Inflammatory macrophage treated with lipopolysaccharide for 1 hour (primary cell): ENCODE results near the gene PPP1R13B.

Experiments used
- DNase-seq, 2 donors: peaks; one replicate each; pipeline ENCODE4 v3.0.0-alpha.2; 2020 to 2022

The PPP1R13B gene

DNA sequence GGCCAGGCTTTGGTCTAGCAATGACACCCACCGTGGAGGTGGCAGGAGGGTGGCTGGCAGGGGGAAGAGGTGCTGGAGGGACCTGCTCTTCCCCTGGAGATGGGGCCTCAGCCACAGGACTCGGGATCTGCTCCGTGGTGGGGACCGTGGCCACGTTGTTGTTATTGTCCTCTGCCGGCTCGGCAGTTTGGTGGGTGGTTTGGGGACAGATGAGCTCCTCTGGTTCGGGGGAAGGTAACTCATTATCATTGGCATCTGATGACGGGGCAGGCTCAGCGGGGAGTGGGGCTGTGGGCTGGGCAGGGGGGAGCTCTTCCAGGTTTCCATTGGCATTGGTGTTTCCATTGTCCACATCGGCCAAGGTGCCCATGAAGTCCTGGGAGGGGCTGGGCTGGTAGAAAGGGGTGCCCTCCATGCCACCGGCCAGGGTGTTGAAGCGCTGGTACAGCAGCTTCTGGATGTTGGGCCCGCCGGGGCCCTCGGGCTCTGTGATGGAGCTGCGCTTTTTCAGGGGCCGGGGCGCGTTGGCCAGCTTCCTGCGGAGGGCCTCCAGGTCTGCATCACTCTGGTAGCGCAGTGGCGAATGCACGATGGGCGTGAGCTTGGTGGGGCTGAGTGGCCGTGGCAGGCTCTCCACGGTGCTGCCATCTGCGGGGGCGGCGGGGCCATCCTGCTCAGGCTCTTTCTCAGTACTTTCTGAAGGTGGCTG lies 107.4 kb downstream of the PPP1R13B start:
- DNase-seq: no peak

DNA sequence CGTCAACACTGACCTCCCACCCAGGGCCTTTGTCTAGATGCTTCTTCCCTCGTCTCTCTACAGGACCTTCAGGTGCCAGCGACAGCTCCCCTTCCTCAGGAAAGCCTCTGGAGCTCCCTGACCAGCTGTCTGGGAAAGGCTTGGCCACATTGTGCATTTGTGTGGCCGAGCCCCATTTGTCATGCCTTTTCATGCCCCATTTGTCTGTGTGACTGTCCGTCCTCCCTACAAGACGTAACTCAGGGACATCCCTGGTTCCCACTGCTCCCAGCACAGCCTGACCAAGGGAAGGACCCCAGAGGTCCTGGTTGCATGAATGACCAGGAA lies 107.9 kb downstream of the PPP1R13B start:
- DNase-seq: no peak

DNA sequence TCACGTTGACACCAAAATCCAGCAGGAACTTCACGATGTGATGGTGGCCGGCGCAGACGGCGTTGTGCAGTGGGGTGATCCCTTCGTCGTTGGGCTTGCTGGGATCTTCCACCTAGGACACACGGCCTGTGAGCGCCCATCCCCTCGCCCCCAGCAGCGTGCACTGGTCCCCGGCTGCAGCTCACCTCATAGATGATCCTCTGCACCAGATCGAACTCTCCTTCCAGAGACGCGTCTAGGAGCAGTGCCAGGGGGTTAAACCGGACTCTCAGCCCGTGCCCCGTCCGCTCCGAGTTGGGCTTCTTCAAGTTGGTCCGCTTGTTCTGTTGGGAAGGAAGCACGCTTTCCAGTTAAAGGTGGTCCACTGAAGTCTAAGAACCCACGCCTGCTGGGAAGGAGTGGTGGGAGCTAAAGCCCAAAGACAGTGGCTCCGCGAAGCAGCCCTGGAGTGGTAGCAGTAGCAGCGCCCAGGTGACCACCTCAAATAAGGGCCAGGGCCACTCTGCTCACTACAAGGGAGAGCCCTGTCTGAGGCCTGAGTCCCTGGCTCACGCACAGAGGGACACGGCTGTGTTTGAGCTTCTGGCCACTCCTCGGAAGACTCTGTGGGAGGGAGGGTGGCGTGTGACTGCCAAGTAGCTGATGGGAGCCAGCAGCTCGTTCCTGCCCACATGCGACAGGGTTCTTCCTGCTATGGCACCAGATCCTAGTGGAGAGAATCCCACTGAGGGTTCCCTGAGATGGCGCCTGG lies 108.5 kb downstream of the PPP1R13B start:
- no peak for DNase-seq

DNA sequence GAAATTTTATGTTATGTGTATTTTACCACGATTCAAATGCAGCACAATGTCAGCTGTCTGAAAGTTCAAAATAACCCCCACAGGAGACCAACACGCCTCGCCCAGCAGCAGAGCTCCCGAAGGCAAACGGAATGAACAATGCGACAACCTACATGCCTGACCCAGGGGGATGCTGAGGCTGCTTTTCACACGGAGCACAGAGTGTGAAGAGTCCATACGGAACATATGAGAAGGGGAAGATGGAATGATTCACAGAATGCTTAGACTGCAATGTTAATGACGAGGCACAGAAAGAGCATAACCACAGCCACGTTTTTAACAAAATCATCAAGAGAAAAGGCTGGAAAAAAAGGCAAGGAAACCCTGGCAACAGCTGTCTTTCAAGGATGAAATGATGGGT lies 109.2 kb downstream of the PPP1R13B start:
- DNase-seq: no peak

DNA sequence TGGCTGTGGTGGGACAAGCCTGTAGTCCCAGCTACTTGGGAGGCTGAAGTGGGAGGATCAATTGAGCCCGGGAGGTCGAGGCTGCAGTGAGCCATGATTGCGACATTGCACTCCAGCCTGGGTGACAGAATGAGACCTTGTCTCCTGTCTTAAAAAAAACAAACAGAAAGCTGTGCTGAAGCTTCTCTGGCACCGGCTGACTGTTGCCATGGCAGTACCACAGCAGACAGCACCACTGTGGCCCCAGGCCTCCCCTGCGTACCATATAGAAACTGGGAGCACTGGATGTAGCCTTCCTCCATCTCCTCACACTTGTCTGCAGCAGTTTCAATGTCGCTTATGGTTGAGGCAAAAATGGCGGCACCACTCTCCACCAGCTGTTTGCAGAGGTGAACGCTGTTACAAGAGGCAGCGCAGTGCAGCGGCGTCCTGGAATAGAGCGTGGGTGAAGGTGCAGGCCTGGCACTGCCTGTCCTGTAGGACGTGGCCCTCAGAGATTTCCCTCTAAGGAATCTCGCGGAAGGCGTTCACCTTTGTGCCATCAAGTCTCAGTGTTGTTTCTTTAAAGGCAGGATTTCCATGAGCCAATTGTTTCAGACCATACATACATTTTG lies 109.8 kb downstream of the PPP1R13B start:
- DNase-seq: no peak

DNA sequence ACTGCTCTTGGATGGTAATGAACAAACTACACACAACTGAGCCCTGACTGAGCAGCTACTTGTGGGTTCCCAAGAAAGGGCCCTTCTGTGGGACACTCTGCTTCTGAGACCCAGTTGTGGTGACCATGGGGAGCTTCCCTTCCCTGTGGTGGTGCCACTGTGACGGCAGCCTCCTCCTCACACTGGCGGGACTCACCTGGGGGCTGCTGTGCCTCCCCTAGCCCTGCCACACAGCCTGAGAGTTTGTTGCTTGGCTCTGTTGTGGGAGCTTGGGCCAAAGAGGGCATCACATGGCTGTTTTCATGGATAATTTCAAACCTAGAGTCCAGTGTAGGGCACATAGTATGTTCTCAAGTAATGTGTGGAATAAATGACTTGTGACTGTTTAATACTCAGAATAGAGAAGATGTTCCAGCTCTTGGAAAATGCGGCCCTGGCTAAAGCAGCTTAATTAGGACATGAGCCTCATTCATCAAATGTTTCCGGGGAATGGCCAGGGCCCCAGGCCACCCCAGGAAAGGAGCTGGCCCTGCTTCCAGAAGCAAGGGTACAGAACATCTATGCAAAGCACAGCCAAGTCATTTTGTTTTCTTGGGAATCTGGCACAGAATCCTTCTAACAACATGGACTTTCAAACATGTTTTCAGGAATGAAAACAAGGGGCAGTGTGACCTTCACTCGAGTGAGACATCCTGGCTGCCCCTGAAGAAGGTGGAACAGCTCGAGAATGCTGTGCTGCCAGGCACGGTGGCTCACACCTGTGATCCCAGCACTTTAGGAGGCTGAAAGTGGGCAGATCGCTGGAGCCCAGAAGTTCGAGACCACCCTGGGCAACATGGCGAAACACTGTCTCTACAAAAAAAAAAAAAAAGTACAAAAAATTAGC lies 110.6 kb downstream of the PPP1R13B start:
- no peak for DNase-seq

DNA sequence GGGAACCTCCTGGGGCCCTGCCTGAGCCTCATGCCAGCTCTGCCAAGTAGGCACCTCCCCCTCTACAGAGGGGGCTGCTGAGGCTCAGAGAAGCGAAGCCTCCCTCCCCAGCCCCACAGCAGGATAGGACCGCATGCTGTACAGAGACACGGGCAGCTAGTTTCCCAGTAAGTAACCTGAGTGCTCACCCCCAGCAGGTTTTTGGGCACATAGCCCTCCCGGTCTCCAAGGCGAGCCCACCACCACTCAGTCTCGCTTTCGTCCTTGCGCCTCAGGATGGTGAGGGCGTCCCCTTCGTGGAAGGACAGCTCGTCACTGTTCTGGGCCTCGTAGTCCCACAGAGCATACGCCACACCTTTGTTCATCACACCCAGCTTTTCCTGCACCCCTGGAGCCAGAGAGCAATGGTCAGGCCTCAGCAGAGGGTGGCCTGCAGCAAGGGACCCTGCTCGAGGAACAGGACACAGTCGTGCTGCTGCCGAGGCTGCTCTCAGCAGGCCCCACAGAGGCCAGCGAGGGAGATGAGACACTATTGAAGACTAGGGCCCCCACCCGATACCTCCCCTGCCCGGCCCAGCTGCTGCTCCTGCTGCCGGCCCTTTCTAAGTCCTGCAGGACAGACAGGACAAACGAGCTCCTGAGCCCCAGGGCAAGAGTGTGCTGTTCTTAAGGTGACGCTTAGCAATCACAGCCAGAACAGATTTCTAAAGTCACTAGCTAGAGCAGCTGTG lies 111.4 kb downstream of the PPP1R13B start:
- no peak for DNase-seq

DNA sequence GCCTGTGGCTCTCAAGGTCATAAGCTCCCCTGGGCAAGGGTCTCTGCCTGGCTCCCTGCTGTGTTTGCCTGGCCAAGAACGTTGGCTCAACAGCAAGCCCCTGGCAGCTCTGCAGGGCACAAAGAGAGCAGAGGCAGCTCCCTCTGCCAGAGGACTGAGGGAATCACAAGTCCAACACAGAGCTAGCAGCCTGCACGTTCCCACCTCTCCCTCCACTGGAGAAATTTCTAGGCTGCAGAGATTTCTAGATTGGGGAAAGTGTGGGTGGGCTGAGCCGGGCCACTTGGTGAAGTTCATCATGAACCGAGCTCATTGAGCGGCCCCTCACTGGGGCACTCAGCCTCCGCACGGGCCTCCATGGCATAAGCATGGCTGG lies 111.9 kb downstream of the PPP1R13B start:
- DNase-seq: no peak

DNA sequence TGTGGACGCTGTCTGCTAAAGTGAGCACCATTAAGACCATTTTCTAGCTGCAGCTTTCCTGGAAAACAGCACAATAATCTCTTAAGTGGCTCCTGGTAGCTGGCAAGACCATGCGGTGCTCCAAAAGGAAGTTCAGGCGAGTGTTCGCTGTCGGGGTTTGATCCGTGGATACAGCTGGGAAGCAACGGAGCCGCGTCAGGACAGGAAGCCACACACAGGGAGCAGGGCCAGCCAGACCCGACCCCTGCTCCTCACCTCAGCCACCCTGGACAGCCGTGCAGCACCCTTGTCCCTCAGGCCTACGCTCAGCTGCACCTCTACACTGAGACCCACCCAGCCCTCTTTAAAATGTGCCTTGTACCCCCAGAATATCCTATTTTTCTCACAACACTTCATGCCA lies 112.4 kb downstream of the PPP1R13B start:
- no peak for DNase-seq

DNA sequence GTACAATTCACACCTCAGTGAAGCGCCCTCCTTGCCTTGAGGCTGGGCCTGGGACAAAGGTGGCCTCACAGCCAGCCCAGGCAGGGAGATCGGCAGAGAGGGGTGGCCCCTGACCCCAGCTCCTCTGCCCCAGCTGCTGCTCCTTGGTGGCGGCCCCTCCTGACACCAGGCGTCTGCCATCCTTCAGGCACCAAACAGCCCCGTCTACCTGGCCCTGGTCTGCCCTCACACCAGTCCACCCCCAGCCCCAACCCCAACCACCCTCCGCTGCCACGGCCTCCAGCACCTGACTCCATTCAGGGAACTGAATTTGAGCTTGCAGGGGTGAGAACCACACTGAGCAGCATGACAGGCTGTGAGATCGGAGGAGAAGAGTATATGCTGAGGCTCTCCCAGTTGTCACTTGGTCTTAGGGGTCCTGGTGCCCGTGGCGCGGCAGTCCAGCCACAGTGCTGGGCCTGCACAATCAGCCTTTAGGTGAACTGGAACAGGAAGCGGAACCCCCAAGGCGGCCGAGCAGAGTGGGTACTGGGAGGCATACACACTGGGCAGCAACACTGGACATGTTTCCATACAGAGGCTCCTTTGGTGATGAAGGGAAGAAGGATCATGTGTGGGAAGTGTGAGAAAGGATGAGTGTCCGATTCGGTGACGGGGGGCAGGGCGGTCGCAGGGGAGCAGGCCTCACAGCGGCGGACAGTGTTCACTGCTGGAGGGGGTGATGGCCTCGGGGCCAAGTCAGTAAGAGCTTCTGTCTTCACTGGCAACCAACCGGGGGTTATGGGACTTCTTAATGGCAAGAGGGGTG lies 113.1 kb downstream of the PPP1R13B start:
- no peak for DNase-seq

DNA sequence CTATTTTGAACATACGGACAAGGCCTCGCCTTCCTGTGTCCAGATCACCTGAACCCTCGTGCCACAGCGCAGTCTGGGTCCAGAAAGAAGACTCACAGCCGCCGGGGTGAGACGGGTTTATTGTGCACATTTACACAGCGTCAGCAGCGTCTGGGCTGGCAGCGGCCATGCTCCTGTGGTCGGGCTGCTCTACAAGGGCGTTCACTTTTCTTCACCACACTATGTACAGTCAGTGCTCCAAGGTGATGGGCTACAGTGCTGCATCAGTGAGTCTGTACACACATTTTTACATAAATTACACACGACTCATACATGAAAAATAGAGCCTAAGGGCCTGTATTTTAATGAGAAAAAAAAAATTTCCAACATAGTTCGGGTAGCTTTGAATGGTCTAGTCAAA lies 113.7 kb downstream of the PPP1R13B start:
- DNase-seq: no peak

DNA sequence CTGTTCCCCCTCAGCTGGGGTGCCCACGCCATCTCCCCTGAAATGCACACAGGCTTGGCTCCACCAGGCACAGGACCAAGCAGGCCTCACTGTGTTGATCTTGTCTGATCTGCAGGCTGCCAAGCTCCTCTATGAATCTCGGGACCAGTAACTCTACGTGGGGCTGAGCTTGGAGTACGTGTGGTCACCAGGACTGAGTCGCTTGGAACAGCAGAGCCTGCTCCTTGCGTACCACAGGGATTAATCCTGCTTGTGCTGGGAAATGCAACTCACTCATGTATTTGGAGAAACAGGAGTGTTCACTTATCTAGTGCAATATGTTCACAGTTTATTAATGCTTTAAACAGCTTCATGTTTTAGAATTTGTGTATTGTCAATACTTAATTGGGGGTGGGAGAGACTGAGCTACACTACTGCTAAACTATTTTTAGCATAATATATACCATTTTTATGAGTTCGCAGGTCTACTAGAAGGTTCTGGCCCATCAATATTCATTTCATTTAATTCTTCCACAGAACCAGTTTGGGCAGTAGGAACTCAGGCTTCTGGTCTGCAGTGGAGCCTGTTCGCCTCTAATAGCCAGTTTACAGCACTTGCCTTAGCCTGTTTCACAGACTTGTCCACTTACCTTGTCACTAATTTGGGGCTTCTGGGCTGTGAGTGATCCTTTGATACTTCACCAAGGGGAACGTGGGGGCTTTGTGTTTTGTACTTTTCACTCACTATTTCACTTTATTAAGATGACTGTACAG lies 114.3 kb downstream of the PPP1R13B start:
- no peak for DNase-seq

DNA sequence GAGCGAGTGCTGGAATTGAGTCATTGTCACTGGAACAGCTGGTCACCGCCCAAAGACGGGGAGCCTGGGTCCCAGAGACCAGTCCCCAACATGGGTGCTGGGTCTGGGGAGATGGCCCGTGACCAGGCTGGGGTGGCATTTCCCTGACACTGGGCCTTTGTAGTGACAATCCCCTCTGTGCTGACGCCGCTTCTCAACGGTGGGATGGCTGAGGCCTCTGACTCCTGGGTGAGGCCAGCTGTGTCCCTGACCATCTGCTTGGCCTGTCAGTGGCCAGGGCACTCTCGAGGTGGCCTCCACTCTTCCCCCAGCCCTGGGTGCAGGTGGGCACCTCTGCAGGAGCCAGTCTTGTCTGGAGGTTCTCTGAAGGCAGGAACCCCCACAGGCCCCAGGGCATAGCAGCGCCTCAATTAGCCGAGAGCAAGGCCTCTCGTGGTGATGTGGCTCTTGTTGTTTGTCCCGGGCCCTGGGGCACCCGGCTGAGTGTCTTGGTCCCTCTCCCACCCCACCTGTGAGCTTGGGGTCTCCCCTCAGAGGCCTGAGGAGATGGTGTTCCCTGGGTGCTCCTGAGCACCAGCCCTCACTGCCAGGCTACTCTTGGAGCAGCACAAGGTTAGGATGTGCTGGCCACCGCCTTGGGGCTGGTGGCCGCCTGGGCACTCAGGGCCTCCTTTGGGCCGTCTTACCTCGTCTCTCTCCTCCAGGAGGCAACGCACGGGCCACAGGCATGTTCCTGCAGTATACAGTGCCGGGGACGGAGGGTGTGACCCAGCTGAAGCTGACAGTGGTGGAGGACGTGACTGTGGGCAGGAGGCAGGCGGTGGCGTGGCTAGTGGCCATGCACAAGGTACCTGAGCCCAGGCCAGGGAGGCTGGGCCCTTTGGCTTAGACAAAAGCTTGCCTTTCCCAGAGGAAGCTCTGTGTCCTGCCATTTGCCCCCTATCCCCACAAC lies 115.2 kb downstream of the PPP1R13B start:
- no peak for DNase-seq

DNA sequence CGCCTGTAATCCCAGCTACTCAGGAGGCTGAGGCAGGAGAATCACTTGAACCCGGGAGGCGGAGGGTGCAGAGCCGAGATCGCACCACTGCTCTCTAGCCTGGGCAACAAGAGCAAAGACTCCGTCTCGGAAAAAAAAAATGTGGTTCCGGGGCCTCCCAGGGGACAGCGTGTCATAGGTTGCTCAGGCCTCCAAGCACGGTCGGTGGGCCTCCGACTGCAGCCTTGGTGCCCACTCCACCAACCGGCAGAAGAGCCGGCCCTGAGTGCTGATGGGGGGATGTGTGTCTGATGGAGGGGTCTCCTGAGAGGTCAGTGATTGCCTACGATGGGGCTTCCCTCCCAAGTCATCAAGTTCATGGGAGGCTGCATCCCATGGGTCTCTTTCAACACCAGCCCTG lies 115.9 kb downstream of the PPP1R13B start:
- DNase-seq: no peak

DNA sequence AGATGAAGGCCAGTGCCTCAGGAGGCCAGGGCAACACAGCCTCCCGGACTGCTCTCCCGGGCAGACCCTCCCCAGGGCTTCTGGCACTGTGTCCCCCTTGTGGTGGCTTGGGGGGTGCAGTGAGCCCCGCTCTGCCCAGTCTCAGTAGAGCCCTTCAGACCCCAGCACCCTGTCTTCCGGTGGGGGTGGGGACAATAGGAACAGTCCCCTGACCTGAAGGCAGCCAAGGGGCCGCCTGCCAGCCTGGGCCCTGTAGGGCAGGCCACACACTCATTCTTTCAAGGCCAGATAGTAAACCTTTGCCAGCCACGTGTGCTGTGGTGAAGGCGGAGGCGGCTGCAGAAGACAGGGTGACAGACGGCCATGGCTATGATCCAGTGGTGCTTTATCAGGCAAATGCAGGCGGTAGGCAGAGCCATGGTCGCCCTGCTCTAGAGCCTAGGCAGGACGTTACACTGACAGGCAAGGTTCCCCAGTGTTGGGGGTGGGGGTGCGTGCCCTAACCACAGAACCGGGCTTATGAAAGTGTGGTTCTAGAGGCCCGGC lies 116.8 kb downstream of the PPP1R13B start:
- no peak for DNase-seq

DNA sequence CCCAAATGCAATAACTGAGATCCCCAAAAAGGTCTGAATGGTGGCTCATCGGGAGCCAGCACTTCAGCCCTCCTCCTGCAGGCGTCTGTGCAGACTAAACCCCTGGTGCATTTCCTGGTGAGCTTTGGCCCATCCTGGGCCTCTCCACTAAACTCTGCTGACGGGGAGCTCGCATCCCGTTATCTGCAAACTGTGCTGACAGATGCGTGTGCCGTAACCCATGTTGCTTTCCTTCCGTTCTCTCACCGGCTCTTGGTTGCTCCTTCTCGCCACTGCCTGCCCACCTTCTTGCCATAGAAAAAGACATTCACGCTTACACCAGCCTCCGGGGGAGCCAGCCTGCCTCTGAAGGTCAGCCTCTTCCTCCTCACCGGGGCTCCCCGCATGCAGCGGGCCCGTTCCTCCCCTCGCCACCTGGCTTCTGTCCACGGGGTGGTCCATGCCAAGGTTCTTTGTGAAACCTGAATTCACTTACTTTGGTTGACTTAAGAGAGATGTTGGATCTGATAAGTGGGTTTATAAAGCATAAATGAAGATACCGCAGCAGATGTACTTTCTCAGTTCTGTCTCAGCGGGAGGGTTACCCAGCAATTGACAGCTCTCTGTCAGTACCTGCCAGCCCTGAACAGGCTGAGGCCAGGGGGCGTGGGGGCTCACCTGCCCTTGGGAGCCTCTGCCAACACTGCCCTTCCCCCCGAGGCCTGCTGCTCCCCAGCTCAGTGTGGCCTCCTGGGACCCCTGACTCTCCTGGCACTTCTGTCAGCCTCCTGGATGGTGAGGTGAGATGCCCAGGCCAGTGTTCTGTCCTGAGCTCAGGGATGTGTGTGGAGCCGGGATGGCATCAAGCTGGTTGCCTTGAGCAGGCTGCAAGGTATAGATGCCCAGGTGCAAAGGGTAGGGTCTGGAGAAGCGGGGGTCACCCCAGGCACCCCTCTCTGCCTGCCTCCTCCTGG lies 117.6 kb downstream of the PPP1R13B start:
- no peak for DNase-seq

DNA sequence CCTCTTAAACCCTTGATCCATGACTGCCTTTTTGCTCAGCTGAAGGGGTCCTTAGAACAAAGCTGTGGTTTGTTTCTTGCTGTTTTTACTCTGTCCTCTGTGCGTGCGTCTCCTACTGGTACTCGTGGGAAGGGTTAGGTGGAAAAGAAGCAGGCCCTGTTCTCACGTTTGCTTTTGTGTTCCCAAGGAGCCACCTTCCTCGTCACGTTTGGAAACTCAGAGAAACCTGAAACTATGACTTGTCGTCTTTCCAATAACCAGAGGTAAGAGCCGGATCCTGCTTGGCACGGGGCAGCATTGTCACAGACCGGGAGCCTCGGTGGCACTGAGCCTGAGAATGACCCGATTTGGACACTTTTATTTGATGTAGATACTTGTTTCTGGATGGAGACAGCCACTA lies 118.7 kb downstream of the PPP1R13B start:
- DNase-seq: no peak

DNA sequence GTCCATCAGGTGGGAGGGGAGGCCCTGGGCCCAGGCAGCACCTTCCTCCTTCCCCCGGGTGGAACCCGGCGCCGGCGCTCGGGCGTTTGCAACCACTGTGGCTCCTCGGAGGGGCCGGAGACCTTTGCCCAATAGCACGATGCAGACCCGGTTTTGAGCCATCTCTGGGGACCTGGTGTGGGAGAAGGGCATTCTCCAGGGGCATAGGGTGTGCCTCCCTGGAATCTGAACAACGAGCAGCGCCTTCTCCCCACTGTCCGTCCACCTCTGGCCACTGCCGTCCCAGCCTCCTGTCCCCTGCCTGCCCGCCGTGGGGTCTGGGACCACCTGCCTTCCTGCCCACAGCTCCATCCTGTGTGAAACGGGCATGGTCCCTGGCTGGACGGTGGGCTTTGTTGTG lies 119.2 kb downstream of the PPP1R13B start:
- no peak for DNase-seq
